ELF-1 (cell line): ENCODE data around the gene SDR9C7.
"Not testable (repeated sequence)": the region's sequence is repeated elsewhere in the genome, so short reads cannot be mapped to it uniquely, and the experiment has no call there.

ENCODE experiments used
- DNase-seq: peaks from one replicate; pipeline ENCODE4 v3.0.0-alpha.2; 2016; ENCODE audit warnings: low read depth, low spot score

The SDR9C7 gene

DNA sequence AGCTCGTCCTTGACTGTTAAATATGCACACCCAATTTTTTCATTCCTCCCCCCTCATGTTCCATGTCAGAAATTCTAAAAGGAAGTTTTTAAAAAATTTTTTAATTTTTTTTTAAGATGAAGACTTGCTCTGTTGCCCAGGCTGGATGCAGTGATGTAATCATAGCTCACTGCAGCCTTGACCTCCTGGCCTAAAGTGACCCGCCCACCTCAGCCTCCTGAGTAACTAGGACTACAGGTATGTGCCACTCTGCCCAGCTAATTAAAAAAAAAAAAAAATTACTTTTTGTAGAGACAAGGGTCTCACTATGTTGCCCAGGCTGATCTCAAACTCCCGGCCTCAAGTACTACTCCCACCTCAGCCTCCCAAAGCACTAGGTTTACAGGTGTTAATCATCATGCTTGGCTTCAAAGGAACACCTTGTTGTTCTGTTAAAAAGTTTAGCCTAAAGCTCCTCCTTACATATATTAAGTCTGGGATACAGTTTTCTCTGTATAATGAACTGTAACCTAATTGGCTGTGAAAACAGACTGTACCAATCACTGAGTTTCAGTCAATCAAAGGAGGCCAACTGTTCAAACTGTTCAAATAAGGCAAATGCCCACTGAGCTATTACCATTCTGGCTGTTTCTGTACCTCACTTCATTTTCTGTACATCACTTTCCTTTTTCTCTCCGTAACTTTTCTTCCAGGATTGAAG is 17.8 kb downstream of the SDR9C7 start:
- no peak for DNase-seq

DNA sequence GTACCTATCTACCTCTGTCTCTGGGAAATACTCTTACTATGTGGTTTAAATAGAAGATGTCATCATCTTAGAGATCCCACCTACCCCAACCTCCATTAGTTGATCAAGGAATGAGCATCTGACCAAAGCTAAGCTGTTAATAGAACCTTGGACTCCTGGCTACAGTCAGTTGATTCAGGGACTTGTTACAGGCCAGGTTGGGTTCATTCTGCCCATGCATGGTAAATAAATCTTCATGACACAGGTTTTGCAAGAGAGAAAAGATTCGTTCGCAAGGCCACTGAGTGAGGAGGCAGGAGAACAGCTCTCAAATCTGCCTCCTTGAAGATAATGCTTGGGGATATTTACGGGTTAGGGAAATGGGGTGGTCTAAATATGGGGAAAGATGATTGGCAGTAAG is 19.5 kb downstream of the SDR9C7 start:
- DNase-seq, result no peak

DNA sequence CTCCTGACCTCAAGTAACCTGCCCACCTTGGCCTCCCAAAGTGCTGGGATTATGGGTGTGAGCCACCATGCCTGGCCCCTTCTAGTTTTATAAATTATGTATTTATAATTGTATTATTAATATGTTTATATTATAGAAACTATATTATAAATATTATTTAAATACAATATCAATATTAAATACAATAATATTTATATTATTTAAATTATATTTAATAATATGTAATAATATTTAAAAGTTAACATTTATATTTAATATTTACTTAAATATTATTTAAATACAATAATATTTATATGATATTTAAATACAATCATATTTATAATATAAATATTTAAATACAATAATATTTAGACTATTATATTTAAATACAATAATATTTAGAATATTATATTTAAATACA is 20.0 kb downstream of the SDR9C7 start:
- DNase-seq, result no peak

DNA sequence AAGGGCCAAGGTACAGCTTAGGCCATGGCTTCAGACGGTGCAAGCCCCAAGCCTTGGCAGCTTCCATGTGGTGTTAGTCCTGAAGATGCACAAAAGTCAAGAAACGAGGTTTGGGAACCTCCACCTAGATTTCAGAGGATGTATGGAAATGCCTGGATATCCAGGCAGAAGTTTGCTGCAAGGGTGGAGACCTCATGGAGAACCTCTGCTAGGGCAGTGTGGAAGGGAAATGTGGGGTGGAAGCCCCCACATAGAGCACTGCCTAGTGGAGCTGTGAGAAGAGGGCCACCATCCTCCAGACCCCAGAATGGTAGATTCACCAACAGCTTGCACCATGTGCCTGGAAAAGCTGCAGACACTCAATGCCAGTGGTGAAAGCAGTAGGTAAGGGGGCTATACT is 24.8 kb downstream of the SDR9C7 start:
- DNase-seq, result not testable (repeated sequence)

DNA sequence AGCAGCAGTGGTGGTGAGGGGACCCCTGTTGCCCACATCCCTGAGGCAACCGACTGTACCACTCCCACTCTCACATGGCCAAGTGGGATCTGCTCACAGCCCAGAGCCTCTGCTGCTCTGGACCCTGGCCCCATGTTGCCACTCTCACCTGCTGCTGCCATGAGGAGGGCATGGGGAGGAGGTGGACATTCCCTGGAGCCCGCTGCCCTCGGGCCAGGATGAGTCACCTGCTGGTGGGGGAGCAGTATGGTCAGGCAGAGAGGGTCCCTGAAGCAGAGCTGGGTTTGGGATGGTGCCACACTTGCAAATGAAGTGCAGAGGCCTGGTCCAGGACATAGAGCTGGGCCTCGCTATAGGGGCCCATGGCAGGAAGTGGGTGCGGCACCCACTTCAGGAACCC is 26.1 kb downstream of the SDR9C7 start:
- DNase-seq, result no peak

DNA sequence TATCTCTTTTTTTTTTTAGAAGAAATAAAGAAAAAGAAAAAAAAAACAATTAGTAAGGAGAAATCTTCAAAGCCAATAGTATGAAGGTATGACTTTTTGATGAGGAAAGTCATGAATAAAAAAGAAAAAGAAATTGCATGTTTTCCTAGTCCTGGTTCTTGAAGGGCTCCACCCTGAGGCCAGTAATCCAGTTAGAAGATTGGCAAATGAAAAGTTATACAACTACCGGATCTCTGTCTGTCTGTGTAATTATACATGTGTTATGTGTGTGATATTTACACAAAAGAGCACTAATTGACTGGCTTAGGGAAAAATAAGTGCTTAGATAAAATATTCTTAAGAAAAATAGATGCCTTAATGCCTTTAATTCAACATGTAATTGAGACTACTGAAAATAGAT is 28.4 kb downstream of the SDR9C7 start:
- no peak for DNase-seq

DNA sequence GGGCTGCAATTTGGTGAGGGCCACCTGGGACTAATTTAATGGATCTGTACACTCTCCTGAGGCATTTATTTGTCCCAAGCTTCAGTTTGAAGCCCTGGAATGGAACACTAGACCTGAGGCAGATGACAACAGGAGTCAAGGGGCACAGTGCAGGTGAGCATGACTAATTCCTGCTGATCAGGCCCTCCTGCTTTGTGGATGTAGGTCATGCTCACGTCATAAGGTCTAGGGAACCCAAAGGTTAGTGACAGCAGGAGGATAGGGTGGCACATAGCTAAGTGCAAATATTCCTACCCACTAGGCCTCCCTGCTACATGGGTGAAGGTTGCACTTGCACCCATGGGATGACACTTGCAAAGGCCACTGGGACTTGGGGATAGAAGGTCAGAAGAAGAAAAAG is 30.8 kb downstream of the SDR9C7 start:
- no peak for DNase-seq

DNA sequence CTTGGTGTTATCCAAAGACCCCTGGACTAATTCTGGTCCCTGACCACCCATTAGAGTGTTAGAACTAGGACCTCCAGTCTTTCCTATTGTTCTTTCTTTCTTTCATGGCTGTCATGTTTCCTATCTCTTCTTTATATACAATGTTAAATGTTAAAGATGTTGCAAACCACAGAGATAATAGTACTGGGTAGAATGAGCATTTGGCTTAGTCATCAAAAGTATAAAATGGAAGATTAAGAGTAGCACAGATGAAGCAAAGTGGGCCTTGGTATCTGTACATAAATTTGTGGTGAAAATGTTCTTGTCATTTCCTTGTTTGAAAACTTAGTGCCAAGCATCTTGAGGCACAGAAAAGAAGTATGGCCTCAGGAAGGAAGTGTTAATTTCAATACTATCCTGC is 32.9 kb downstream of the SDR9C7 start:
- DNase-seq, result not testable (repeated sequence)

DNA sequence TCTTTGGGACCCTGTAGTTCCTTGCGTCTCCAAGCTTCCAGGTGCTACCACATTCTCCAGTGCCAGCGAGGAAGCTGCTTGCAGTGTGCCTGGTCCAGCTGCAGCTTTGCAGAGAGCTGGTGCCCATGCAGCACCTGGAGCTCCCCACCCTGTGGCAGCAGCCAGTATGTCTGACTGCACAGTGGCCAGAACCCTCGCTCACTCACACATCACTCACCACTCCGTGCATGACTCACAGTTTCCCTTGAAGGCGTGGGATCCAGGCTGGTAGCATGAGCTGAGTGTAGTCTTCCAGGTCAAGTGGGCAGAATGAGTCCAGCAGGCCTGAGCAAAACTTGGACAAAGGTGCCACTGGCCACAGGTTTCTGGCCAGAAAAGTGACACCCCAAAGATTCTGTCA is 33.6 kb downstream of the SDR9C7 start:
- DNase-seq, result no peak

DNA sequence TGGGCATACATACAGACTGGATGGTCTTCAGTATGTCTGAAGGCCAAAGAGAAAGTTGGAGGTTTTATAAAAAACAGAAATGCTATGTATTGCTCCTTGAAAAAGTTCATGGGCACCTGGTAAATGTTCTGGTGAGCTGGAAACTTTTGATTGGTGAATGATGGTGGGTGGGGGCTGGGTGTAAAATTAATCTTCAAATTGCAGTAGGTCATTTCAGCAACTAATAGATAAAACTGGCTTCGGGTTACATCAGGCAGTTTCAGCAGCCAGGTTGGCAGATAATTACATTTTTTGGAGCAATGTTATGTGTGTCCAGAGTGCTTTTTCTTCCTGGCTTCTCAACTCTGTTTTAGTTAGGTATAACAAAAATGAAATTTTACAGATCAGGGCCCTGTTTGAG is 35.3 kb downstream of the SDR9C7 start:
- no peak for DNase-seq

DNA sequence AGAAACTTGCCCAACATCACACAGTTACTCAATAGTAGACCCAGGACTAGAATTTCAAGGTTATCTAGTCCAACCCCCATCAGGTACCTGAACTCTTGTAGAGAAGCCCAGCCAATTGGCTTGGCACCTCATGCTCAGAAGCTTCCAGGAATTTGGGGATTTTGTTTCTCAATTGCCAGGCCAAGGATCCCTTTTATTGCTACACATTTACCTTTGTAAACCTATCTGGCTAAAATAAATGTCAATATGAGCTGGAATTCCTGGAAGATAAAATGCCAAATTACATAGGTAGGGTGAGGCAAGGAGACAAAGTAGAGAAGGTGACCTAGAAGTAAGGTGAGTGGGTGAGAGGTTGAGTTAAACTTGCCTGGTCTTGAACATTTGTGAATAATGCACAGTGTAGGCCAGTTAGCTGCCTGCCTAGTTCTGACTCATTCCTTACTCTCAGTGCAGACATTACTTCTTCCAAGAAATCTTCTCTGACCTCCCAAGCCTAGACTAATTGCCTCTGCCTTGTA is 36.3 kb downstream of the SDR9C7 start:
- DNase-seq, result no peak

DNA sequence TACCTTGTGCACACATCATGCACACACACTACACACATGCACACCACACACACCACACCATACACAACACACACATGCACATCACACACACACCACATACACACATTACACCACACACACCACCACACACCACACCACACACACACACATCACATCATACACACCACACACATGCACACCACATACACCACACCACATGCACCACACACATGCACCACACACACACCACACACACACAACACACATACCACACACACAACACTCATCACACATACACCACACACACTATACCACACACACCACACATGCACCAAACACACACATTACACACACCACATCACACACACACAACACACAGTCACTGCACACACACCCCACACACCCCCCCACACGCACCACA is 38.1 kb downstream of the SDR9C7 start:
- no peak for DNase-seq

DNA sequence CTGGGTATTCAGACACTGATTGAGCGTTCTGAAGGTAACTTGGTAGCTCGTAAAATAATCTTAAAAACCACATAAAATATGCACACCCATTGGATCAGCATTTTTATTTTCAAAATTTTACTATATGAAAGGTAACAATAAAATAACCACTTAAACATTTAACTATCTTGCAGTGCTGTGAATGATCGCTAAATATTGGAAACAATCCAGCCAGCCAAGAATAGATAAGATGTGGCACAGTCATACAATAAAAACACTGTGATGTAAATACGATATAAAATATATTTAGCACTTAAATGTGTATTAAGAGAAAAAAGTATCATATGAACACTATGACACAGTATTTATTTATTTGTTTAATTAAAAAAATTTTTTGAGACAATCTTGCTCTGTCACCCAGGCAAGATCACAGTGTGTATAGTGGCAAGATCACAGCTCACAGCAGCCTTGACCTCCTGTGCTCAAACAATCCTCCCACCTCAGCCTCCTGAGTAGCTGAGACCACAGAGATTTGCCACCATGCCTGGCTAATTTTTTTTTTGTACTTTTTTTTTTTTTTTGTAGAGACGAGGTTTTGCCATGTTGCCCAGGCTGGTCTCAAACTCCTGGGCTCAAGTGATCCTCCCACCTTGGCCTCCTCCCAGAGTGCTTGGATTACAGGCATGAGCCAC is 39.4 kb downstream of the SDR9C7 start:
- no peak for DNase-seq

DNA sequence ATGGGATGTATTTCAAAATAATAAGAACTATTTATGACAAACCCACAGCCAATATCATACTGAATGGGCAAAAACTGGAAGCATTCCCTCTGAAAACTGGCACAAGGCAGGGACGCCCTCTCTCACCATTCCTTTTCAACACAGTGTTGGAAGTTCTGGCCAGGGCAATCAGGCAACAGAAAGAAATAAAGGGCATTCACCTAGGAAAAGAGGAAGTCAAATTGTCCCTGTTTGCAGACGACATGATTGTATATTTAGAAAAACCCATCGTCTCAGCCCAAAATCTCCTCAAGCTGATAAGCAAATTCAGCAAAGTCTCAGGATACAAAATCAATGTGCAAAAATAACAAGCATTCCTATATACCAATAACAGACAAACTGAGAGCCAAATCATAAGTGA is 42.3 kb downstream of the SDR9C7 start:
- not testable (repeated sequence) for DNase-seq

DNA sequence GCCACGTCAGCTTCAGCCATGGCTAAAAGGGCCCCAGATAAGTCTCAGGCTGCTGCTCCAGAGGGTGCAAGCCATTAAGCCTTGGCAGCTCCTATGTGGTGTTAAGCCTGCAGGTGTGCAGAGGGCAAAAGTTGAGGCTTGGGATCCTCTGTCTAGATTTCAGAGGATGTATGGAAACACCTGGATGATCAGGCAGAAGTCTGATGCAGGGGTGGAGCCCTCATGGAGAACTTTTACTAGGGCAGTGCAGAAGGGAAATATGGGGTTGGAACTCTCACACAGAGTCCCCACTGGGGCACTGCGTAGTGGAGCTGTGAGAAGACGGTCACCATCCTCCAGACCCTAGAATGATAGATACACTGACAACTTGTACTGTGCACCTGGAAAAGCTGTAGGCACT is 47.9 kb downstream of the SDR9C7 start:
- no peak for DNase-seq

DNA sequence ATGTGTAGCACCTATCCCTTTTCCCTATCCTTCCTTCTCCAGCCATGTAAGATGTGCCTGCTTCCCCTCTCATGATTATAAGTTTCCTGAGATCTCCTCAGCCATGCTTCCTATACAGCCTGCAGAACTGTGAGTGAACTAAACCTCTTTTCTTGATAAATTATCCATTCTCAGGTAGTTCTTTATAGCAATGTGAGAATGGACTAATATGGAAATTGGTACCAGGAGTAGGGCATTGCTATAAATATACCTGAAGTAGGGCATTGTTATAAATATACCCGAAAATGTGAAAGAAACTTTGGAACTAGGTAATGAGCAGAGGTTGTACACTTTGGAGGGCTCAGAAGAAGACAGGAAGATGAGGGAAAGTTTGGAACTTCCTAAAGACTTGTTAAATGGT is 48.9 kb downstream of the SDR9C7 start:
- DNase-seq, result no peak

DNA sequence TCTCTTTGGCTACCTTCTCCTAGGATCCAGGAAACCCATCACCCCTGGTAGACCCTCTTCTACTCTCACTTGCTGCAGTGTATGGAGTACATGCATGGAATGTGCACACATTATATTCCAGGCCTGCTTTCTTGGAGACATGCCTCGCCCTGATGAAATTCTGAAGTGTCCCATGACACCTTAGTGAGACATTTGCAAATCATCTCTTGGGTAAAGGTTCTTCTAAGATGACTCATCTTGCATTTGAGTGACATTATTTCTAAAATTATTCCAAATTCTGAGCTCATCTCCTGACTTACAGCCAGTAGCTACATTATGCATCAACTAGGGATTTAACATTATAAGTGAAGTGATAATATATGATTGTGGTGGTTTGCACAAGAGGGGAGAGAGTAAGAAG is 49.8 kb downstream of the SDR9C7 start:
- no peak for DNase-seq

DNA sequence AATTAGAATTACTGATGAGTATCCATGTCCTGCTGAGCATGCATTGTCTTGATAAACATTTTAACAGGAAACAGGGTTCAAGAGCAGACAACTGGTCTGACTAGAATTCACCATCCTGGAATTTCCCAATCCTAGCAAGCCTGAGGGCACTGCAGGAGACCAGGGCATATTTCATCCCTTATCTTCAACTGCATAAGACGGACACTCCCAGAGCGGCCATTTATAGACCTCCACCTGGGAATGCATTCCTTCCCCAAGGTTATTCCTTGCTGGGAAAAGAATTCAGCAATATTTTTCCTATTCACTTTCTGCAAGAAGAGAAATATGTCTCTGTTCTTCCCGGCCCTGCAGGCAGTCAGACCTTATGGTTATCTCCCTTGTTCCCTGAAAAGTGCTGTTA is 51.8 kb downstream of the SDR9C7 start:
- not testable (repeated sequence) for DNase-seq

DNA sequence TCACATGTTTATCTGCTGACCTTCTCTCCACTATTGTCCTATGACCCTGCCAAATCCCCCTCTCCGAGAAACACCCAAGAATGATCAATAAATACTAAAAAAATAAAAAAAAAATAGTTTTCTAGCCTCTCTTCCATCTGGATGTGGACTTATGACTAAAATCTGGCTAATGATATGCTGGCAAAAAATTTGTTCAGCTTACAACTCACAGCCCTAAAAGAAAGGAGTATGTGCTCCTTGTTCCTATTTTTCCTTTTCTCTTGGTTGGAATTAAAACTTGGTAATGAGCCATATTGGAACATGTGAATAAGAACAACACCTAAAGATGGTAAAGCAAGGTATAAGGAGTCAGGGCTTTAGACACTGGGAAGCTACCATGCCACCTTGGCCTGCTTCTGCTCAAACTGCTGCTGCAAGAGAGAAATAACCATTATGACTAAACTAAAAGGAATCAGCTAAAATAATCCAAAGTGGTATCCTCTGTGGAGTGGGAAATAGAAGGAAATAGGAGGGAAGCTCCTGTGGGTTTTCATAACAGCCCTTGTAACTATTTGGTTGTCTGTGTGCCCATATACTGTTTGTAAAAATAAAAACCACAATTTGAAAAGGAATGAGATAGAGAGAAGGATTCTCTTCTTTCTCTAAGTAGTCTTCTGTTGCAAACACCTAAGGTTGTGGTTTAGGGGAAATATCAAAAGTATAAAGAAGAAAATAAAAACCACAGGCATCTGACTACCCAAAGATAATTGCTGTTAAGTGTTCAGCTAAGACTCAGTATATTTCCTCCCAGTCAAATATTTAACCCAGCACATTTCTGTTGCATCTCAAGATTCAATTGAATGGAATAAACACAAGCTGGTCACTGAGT is 53.8 kb downstream of the SDR9C7 start:
- DNase-seq, result no peak

DNA sequence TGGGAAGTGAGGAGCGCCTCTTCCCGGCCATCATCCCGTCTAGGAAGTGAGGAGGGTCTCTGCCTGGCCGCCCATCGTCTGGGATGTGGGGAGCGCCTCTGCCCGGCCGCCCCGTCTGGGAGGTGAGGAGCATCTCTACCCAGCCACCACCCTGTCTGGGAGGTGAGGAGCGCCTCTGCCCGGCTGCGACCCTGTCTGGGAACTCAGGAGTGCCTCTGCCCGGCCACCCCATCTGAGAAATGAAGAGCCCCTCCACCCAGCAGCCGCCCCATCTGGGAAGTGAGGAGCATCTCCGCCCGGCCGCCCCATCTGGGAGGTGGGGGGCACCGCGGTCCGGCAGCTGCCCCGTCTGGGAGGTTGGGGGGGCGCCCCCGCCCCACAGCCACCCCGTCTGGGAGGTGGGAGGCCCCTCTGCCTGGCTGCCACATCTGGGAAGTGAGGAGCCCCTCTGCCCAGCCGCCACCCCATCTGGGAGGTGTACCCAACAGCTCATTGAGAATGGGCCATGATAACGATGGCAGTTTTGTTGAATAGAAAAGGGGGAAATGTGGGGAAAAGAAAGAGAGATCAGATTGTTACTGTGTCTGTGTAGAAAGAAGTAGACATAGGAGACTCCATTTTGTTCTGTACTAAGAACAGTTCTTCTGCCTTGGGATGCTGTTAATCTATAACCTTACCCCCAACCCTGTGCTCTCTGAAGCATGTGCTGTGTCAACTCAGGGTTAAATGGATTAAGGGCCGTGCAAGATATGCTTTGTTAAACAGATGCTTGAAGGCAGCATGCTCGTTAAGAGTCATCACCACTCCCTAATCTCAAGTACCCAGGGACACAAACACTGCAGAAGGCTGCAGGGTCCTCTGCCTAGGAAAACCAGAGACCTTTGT is 54.7 kb downstream of the SDR9C7 start:
- DNase-seq, result not testable (repeated sequence)

DNA sequence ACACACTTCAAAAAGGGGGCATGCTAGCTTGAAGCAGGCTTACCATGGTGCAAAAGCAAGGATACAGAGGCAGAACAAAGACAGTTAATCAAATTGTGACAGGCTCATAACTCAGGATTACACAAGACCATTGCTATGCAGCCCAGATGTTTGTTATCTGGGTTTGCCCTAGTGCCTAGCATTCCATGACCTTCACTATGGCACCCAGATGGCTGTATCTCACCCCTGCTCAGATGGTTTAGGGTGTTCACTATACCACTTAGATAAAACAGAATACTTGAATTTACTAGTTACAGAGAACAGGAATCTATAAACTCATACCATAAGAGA is 56.2 kb downstream of the SDR9C7 start:
- DNase-seq, result no peak
